ENCODE data around the gene PRRG3. TPM values are rescaled to one million over a fixed set of nuclear protein-coding genes. Genes with fewer than 3 reads are reported as not detected.

The PRRG3 gene
- total and polyA plus RNA-seq, 2 of the 4 experiments (the other 2 are of a cell fraction), result not detected

- in situ Hi-C loops (cut with MboI; ENCODE audit: low sequenced_read_pairs) (no loop called here), dilution Hi-C loops (cut with HindIII; ENCODE audit: low sequenced_read_pairs, unreplicated experiment) (no loop called here)
- H4K20me1 ChIP-seq (ENCODE audit: insufficient read depth, low read length), result no peaks in the 10 kb centered on the region
These were observed 39.2 kb downstream of the PRRG3 start, which contains the start of gene CNGA2 for GRCh38 chrX:151734446-151734845. Gene CNGA2 (plus strand): TSS chrX:151734746. CDS start chrX:151738484, 3,738 bp downstream.

More at GRCh38 chrX:151734446-151734845, 39.2 kb downstream of the PRRG3 start, which contains the start of gene CNGA2:
- ChIA-PET CTCF (no interaction called here), POLR2A (ENCODE audit: unreplicated experiment) (no interaction called here)
- 44% methylated on average over 1 of the region's 4 CpGs; no CpG with 5 or more reads in 1 of the 2 experiments for WGBS, 2 experiments (ENCODE audit: extremely low coverage in 2 of 2, insufficient read length in 1 of 2)
- no peak within 1 kb of the TSS for H4K5ac ChIP-seq (ENCODE audit: low read depth, low read length)
- H3K56ac ChIP-seq (ENCODE audit: extremely low read depth, insufficient read depth, low read length), result no peak within 1 kb of the TSS
- no TSS peak for BruUV-seq (replicated peaks)
- no peak within 1 kb of the TSS for H3K14ac ChIP-seq (replicated peaks; ENCODE audit: low read depth, low read length)
- H4K8ac ChIP-seq (ENCODE audit: low read depth in 2 of 2, low read length in 2 of 2), result no peak within 1 kb of the TSS
- H2BK15ac ChIP-seq (ENCODE audit: low read depth, low read length), result no peak within 1 kb of the TSS
- DNase-seq (no peak), ATAC-seq (ENCODE audit: low read depth) (no peak)
- H3K4me2 ChIP-seq (ENCODE audit: low read depth, low read length), result no peak within 1 kb of the TSS
- H2AFZ ChIP-seq (replicated peaks; ENCODE audit: low read length, poor library complexity), result no peak within 1 kb of the TSS
- H2BK120ac ChIP-seq (ENCODE audit: low read depth, low read length), result no peak within 1 kb of the TSS
- H3K4me1 ChIP-seq (ENCODE audit: control insufficient read depth, insufficient read depth, low read length), result no peaks in the 10 kb centered on the region
- no peak within 1 kb of the TSS for H2BK5ac ChIP-seq (ENCODE audit: low read depth, low read length, poor library complexity, severe bottlenecking)
- no peak within 1 kb of the TSS for H2AK5ac ChIP-seq (ENCODE audit: low read depth, low read length)
- intact Hi-C loops (cut with micrococcal nuclease), result no loop called here
- no peak within 1 kb of the TSS for H3K4ac ChIP-seq (ENCODE audit: low read depth, low read length)
- TF ChIP-seq NFE2L2 (IDR thresholded peaks at IDR 0.05; ENCODE audit: low read depth, low read length), result no peak
- no peak for TF ChIP-seq MAZ (IDR thresholded peaks at IDR 0.05; ENCODE audit: borderline replicate concordance, low read depth, low read length)
- no peak for TF ChIP-seq FOS (IDR thresholded peaks at IDR 0.05; ENCODE audit: low read depth, low read length)
- TF ChIP-seq CEBPB (IDR thresholded peaks at IDR 0.05; ENCODE audit: low read depth, low read length), result no peak
- TF ChIP-seq MAFK (IDR thresholded peaks at IDR 0.05; ENCODE audit: low read depth, low read length), result no peak
- no peak for TF ChIP-seq BHLHE40 (IDR thresholded peaks at IDR 0.05; ENCODE audit: low read depth, low read length)
- TF ChIP-seq MXI1 (IDR thresholded peaks at IDR 0.05; ENCODE audit: borderline replicate concordance, low read depth, low read length), result no peak
- TF ChIP-seq RCOR1 (IDR thresholded peaks at IDR 0.05; ENCODE audit: insufficient replicate concordance, low read length), result no peak
- TF ChIP-seq ELK1 (IDR thresholded peaks at IDR 0.05; ENCODE audit: borderline replicate concordance, low read depth, low read length), result no peak
- no peak for TF ChIP-seq CTCF (conservative IDR thresholded peaks at IDR 0.05; ENCODE audit: low read depth, low read length)
- TF ChIP-seq USF2 (IDR thresholded peaks at IDR 0.05; ENCODE audit: low read depth, low read length), result no peak
- no peak for TF ChIP-seq RFX5 (IDR thresholded peaks at IDR 0.05; ENCODE audit: low read depth, low read length)
- no peak for TF ChIP-seq CHD1 (IDR thresholded peaks at IDR 0.05; ENCODE audit: low read depth, low read length)
- no peak for TF ChIP-seq POLR2A (IDR thresholded peaks at IDR 0.05; ENCODE audit: low read depth, low read length)
- TF ChIP-seq SMC3 (IDR thresholded peaks at IDR 0.05; ENCODE audit: low read depth, low read length), result no peak
- no peaks in the 10 kb centered on the region for H3K9me1 ChIP-seq (ENCODE audit: insufficient read depth, low read length)
- H4K91ac ChIP-seq (ENCODE audit: insufficient read depth, low read depth, low read length), result no peak within 1 kb of the TSS
- no peak within 1 kb of the TSS for H3K18ac ChIP-seq (ENCODE audit: low read depth, low read length)
- no peak within 1 kb of the TSS for H3K9ac ChIP-seq (ENCODE audit: low read depth, low read length)
- H2BK20ac ChIP-seq (ENCODE audit: low read depth, low read length), result no peak within 1 kb of the TSS
- H3K27me3 ChIP-seq (ENCODE audit: control insufficient read depth, insufficient read depth, low read length), result no peaks in the 10 kb centered on the region
- no peak within 1 kb of the TSS for H3K4me3 ChIP-seq (ENCODE audit: insufficient read depth, low read depth, low read length)
- no peak within 1 kb of the TSS for H3K27ac ChIP-seq (ENCODE audit: insufficient read depth, low read length)
- H2AK9ac ChIP-seq (replicated peaks; ENCODE audit: low read depth, low read length, poor library complexity), result no peak within 1 kb of the TSS
- no peak within 1 kb of the TSS for H3K23ac ChIP-seq (ENCODE audit: low read depth, low read length)
- no peaks in the 10 kb centered on the region for H3K79me1 ChIP-seq (ENCODE audit: low read depth in 1 of 2, low read length in 2 of 2)
- peaks cover 2% of the 10 kb centered on the region; the same call in 1 of the 2 replicates for H3K9me3 ChIP-seq (ENCODE audit: control insufficient read depth, insufficient read depth, low read length)
- no peaks in the 10 kb centered on the region for H3K36me3 ChIP-seq (ENCODE audit: control insufficient read depth, insufficient read depth, low read length)
